Measurements from ENCODE around the gene EPHA6. TPM values are rescaled to one million over a fixed set of nuclear protein-coding genes. Genes with fewer than 3 reads are reported as not detected.

The EPHA6 gene
- total and polyA plus RNA-seq, 10 of the 15 experiments (the other 5 are each of a cell fraction or from before 2014, with no cell fraction given): not detected

DNA sequence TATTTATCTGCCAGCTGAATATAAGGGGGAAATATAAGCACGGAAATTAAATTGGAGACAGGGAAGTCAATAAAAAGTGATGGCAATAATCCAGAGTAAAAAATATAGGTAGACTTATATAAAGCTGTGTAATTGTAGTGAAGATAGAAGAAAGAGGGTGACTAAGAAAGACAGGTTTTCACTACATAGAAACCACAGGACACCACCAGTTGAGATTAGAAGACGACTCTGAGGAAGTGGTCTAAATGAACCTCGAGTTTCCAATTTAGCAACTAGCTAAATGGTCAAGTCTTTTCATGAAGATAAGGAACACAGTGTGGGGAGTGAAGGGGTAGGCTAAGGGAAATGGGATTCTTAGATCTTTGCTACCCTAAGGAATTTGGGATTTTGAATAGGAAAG is 761.3 kb downstream of the EPHA6 start:
- no TSS peak for BruUV-seq (replicated peaks)
- CTCF ChIA-PET: interaction anchor here (0.7 kb wide), 1 partner anchor 1242 kb away, joined by 3 read pairs; no protein-coding TSS in a partner anchor
- no peak for DNase-seq (ENCODE audit: low read depth, low spot score)
- no peaks in the 10 kb centered on the region for H3K4me1 ChIP-seq (ENCODE audit: control insufficient read depth, insufficient read depth, low read length)
- H3K27me3 ChIP-seq (replicated peaks in 1 of 2; ENCODE audit: control insufficient read depth in 2 of 2, insufficient read depth in 2 of 2, low read length in 1 of 2): no peaks in the 10 kb centered on the region
- RAD21 ChIA-PET (ENCODE audit: unreplicated experiment): interaction anchor here (0.6 kb wide), 1 partner anchor 1963 kb away, joined by 3 read pairs; no protein-coding TSS in a partner anchor
- POLR2A ChIA-PET: no interaction called here
- intact Hi-C loops (cut with micrococcal nuclease; ENCODE audit: unreplicated experiment): no loop called here
- H3K36me3 ChIP-seq (ENCODE audit: control insufficient read depth in 2 of 2, insufficient read depth in 2 of 2, low read length in 1 of 2): no peaks in the 10 kb centered on the region
- no peak overlapping the region for H3K4me2 ChIP-seq (ENCODE audit: control insufficient read depth, insufficient read depth)
- H3K79me2 ChIP-seq (ENCODE audit: control insufficient read depth, insufficient read depth, low read length): no peaks in the 10 kb centered on the region
- ATAC-seq: peak; percentile 30; the same call in 2 of the 3 replicates
- H3K9ac ChIP-seq (ENCODE audit: control insufficient read depth, insufficient read depth, low read length): no peak overlapping the region
- SMC1A ChIA-PET (ENCODE audit: uncharacterized antibody, unreplicated experiment): no interaction called here
- no peak overlapping the region for H2AFZ ChIP-seq (ENCODE audit: control insufficient read depth, low read depth, low read length)
- H3K27ac ChIP-seq (ENCODE audit: control insufficient read depth, insufficient read depth): no peak overlapping the region
- no peaks in the 10 kb centered on the region for H4K20me1 ChIP-seq (ENCODE audit: control insufficient read depth, insufficient read depth)
- no peaks in the 10 kb centered on the region for H3K9me3 ChIP-seq (replicated peaks; ENCODE audit: control insufficient read depth, insufficient read depth, low read length)
- TF ChIP-seq IRF5 (IDR thresholded peaks at IDR 0.05; ENCODE audit: borderline replicate concordance) (no peak), HCFC1 (IDR thresholded peaks at IDR 0.05; ENCODE audit: low read length) (no peak), CHD4 (IDR thresholded peaks at IDR 0.05) (no peak), SUZ12 (IDR thresholded peaks at IDR 0.05; ENCODE audit: unreplicated experiment) (no peak), POLR2A (IDR thresholded peaks at IDR 0.05; ENCODE audit: low read depth, low read length) (no peak), NBN (IDR thresholded peaks at IDR 0.05) (no peak)
- WGBS (ENCODE audit: insufficient coverage, insufficient replicate concordance, low lambda C conversion rate, missing lambda C conversion rate): 16% methylated on average over 3 of the region's 3 CpGs
- H3K4me3 ChIP-seq: no peak overlapping the region
- FAIRE-seq: no peak
- in situ Hi-C loops (cut with MboI): no loop called here

GRCh38 chr3:97576221-97576620 is 761.8 kb downstream of the EPHA6 start:
- ChIA-PET CTCF (no interaction called here), SMC1A (ENCODE audit: uncharacterized antibody, unreplicated experiment) (no interaction called here)
- in situ Hi-C loops (cut with MboI): no loop called here
- no peak for TF ChIP-seq NR2C1 (IDR thresholded peaks at IDR 0.05)
- no peak for TF ChIP-seq MEF2B (IDR thresholded peaks at IDR 0.05; ENCODE audit: partially characterized antibody, poor library complexity, severe bottlenecking)
- TF ChIP-seq NBN (IDR thresholded peaks at IDR 0.05): no peak
- no peak for TF ChIP-seq ZNF217 (IDR thresholded peaks at IDR 0.05)
- TF ChIP-seq GATAD2B (conservative IDR thresholded peaks at IDR 0.05; ENCODE audit: low read depth): no peak
- TF ChIP-seq, protein P1, sequence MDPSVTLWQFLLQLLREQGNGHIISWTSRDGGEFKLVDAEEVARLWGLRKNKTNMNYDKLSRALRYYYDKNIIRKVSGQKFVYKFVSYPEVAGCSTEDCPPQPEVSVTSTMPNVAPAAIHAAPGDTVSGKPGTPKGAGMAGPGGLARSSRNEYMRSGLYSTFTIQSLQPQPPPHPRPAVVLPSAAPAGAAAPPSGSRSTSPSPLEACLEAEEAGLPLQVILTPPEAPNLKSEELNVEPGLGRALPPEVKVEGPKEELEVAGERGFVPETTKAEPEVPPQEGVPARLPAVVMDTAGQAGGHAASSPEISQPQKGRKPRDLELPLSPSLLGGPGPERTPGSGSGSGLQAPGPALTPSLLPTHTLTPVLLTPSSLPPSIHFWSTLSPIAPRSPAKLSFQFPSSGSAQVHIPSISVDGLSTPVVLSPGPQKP (IDR thresholded peaks at IDR 0.05; ENCODE audit: low read depth, low read length): no peak
- TF ChIP-seq RFX5 (IDR thresholded peaks at IDR 0.05; ENCODE audit: low read depth, low read length): no peak
- TF ChIP-seq YBX1 (IDR thresholded peaks at IDR 0.05): no peak
- TF ChIP-seq HDGF (IDR thresholded peaks at IDR 0.05): no peak
- TF ChIP-seq, protein P2, sequence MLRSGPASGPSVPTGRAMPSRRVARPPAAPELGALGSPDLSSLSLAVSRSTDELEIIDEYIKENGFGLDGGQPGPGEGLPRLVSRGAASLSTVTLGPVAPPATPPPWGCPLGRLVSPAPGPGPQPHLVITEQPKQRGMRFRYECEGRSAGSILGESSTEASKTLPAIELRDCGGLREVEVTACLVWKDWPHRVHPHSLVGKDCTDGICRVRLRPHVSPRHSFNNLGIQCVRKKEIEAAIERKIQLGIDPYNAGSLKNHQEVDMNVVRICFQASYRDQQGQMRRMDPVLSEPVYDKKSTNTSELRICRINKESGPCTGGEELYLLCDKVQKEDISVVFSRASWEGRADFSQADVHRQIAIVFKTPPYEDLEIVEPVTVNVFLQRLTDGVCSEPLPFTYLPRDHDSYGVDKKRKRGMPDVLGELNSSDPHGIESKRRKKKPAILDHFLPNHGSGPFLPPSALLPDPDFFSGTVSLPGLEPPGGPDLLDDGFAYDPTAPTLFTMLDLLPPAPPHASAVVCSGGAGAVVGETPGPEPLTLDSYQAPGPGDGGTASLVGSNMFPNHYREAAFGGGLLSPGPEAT (IDR thresholded peaks at IDR 0.05; ENCODE audit: low read depth): no peak
- no peak for TF ChIP-seq BCL11A (IDR thresholded peaks at IDR 0.05; ENCODE audit: low read depth, low read length)

More at GRCh38 chr3:97576221-97576620, 761.8 kb downstream of the EPHA6 start:
- ATAC-seq (no peak), FAIRE-seq (no peak), DNase-seq (ENCODE audit: low read depth, low spot score) (no peak)
- Histone ChIP-seq H2AFZ (ENCODE audit: control insufficient read depth, low read depth, low read length) (no peak overlapping the region), H3K27me3 (replicated peaks in 1 of 2; ENCODE audit: control insufficient read depth in 2 of 2, insufficient read depth in 2 of 2, low read length in 1 of 2) (no peaks in the 10 kb centered on the region), H4K20me1 (ENCODE audit: control insufficient read depth, insufficient read depth) (no peaks in the 10 kb centered on the region), H3K4me3 (no peak overlapping the region), H3K9ac (ENCODE audit: control insufficient read depth, insufficient read depth, low read length) (no peak overlapping the region), H3K9me3 (replicated peaks; ENCODE audit: control insufficient read depth, insufficient read depth, low read length) (no peaks in the 10 kb centered on the region), H3K36me3 (ENCODE audit: control insufficient read depth in 2 of 2, insufficient read depth in 2 of 2, low read length in 1 of 2) (no peaks in the 10 kb centered on the region), H3K27ac (ENCODE audit: control insufficient read depth, insufficient read depth) (no peak overlapping the region), H3K4me1 (ENCODE audit: control insufficient read depth, insufficient read depth, low read length) (no peaks in the 10 kb centered on the region), H3K4me2 (ENCODE audit: control insufficient read depth, insufficient read depth) (no peak overlapping the region), H3K79me2 (ENCODE audit: control insufficient read depth, insufficient read depth, low read length) (no peaks in the 10 kb centered on the region)
- no TSS peak for BruUV-seq (replicated peaks)
- RAD21 ChIA-PET (ENCODE audit: unreplicated experiment): interaction anchor here (0.6 kb wide), 1 partner anchor 1963 kb away, joined by 3 read pairs; no protein-coding TSS in a partner anchor
- POLR2A ChIA-PET: no interaction called here
- WGBS (ENCODE audit: insufficient coverage, insufficient replicate concordance, low lambda C conversion rate, missing lambda C conversion rate): 4% methylated on average over 2 of the region's 2 CpGs
- intact Hi-C loops (cut with micrococcal nuclease; ENCODE audit: unreplicated experiment): no loop called here

Measured in GM12878 (cell line).